T-helper 2 cell treated with Interferon-gamma antibody and Interleukin-4, amounts not matched to agents 5 μg/mL and 100 μg/mL, for 36 hours (primary cell): ENCODE data around the gene KLHL34.

Experiments used
- DNase-seq: peaks from one replicate; pipeline ENCODE4 v3.0.0; 2021; ENCODE audit warnings: low spot score
- H3K27ac Mint-ChIP-seq: one replicate; pipeline ENCODE4 v1.8.0; 2021; ENCODE audit warnings: mild to moderate bottlenecking, mixed read lengths
- H3K27me3 Mint-ChIP-seq: one replicate; pipeline ENCODE4 v1.8.0; 2021; ENCODE audit warnings: low read depth, mixed read lengths
- H3K36me3 Mint-ChIP-seq: one replicate; pipeline ENCODE4 v1.8.0; 2021; ENCODE audit warnings: low read depth, mixed read lengths
- H3K4me1 Mint-ChIP-seq: one replicate; pipeline ENCODE4 v1.8.0; 2021; ENCODE audit warnings: low read depth, mixed read lengths
- H3K4me3 Mint-ChIP-seq: one replicate; pipeline ENCODE4 v1.8.0; 2022; ENCODE audit warnings: mild to moderate bottlenecking, moderate library complexity, mixed read lengths
- H3K9me3 Mint-ChIP-seq: one replicate; pipeline ENCODE4 v1.8.0; 2021; ENCODE audit warnings: mixed read lengths

KLHL34 gene

GRCh38 chrX:21620234-21620633 is 37.9 kb downstream of the KLHL34 start:
- Mint-ChIP-seq H3K4me3 (no peak overlapping the region), H3K9me3 (no peaks in the 10 kb centered on the region), H3K27ac (no peak overlapping the region), H3K4me1 (no peaks in the 10 kb centered on the region), H3K36me3 (no peaks in the 10 kb centered on the region), H3K27me3 (no peaks in the 10 kb centered on the region)
- no peak for DNase-seq

- Mint-ChIP-seq H3K27ac (no peak overlapping the region), H3K4me3 (no peak overlapping the region), H3K4me1 (no peaks in the 10 kb centered on the region), H3K27me3 (no peaks in the 10 kb centered on the region), H3K9me3 (no peaks in the 10 kb centered on the region), H3K36me3 (peaks cover 1% of the 10 kb centered on the region)
- DNase-seq = no peak
Measured at GRCh38 chrX:21616386-21616785, 41.7 kb downstream of the KLHL34 start.

- no peak for DNase-seq
- H3K4me1 Mint-ChIP-seq = no peaks in the 10 kb centered on the region
- H3K27me3 Mint-ChIP-seq = no peaks in the 10 kb centered on the region
- peaks cover 7% of the 10 kb centered on the region for H3K36me3 Mint-ChIP-seq
- H3K4me3 Mint-ChIP-seq = no peak overlapping the region
- H3K27ac Mint-ChIP-seq = no peak overlapping the region
- no peaks in the 10 kb centered on the region for H3K9me3 Mint-ChIP-seq
Measured at GRCh38 chrX:21612154-21612553, 46.0 kb downstream of the KLHL34 start.

DNA sequence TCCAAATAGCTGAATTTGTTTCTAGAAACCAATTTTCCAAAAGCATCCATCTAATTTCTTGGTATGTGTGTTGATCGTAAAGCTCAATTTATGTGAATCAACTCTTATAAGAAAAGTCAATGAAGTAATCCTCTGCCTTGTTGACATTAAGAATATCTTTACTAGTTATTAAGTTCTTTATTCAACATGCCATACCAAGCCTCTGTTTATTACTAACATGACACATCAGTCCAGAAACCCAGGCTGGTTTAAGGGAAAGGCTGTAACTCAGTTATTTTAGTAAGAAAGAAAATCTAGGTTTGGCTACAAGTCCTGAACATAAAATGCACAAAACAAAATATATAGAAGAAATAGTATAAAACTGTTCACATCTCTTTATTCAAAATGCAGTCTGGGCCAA is 48.0 kb downstream of the KLHL34 start:
- H3K27ac Mint-ChIP-seq = no peak overlapping the region
- H3K4me3 Mint-ChIP-seq = no peak overlapping the region
- no peaks in the 10 kb centered on the region for H3K4me1 Mint-ChIP-seq
- no peaks in the 10 kb centered on the region for H3K9me3 Mint-ChIP-seq
- DNase-seq = no peak
- H3K27me3 Mint-ChIP-seq = no peaks in the 10 kb centered on the region
- peaks cover 7% of the 10 kb centered on the region for H3K36me3 Mint-ChIP-seq

- no peak overlapping the region for H3K4me3 Mint-ChIP-seq
- no peak overlapping the region for H3K27ac Mint-ChIP-seq
- H3K36me3 Mint-ChIP-seq = peaks cover 3% of the 10 kb centered on the region
- no peaks in the 10 kb centered on the region for H3K27me3 Mint-ChIP-seq
- no peaks in the 10 kb centered on the region for H3K9me3 Mint-ChIP-seq
- DNase-seq = no peak
- no peaks in the 10 kb centered on the region for H3K4me1 Mint-ChIP-seq
Measured at GRCh38 chrX:21606002-21606401, 52.1 kb downstream of the KLHL34 start.
